ENCODE data around the gene ISLR2. TPM values are rescaled to one million over a fixed set of nuclear protein-coding genes. Genes with fewer than 3 reads are reported as not detected.

The ISLR2 gene
- total RNA-seq, 2 donors from 2014 or later = 0.31 to 2.6 TPM

DNA sequence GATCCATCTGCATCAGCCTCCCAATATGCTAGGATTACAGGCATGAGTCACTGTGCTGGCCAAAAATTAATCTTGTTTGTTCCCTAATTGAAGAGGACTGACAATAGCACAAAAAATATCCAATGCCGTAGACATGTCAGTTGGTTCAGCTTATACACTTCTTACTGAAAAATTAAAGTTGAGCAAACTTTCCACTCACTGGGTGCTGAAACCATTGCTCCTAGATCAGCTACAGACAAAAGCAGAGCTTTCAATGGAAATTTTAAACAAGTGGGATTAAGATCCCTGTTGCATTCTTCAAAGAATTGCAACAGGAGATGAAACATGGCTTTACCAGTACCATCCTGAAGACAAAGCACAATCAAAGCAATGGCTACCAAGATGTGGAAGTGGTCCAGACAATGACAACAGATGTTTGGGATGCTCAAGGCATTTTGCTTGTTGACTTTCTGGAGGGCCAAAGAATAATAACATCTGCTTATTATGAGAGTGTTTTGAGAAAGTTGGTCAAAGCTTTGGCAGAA is 16.0 kb downstream of the ISLR2 start:
- DNase-seq (ENCODE audit: low spot score) = no peak
- TF ChIP-seq, protein P1, sequence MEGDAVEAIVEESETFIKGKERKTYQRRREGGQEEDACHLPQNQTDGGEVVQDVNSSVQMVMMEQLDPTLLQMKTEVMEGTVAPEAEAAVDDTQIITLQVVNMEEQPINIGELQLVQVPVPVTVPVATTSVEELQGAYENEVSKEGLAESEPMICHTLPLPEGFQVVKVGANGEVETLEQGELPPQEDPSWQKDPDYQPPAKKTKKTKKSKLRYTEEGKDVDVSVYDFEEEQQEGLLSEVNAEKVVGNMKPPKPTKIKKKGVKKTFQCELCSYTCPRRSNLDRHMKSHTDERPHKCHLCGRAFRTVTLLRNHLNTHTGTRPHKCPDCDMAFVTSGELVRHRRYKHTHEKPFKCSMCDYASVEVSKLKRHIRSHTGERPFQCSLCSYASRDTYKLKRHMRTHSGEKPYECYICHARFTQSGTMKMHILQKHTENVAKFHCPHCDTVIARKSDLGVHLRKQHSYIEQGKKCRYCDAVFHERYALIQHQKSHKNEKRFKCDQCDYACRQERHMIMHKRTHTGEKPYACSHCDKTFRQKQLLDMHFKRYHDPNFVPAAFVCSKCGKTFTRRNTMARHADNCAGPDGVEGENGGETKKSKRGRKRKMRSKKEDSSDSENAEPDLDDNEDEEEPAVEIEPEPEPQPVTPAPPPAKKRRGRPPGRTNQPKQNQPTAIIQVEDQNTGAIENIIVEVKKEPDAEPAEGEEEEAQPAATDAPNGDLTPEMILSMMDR (IDR thresholded peaks at IDR 0.05) = no peak
- Histone ChIP-seq H3K4me3 (no peak overlapping the region), H3K27ac (no peak overlapping the region), H3K4me1 (no peaks in the 10 kb centered on the region), H3K9me3 (peaks cover 0 to 13% of the 10 kb centered on the region in 2 donors), H3K27me3 (no peaks in the 10 kb centered on the region), H3K36me3 (no peaks in the 10 kb centered on the region)

DNA sequence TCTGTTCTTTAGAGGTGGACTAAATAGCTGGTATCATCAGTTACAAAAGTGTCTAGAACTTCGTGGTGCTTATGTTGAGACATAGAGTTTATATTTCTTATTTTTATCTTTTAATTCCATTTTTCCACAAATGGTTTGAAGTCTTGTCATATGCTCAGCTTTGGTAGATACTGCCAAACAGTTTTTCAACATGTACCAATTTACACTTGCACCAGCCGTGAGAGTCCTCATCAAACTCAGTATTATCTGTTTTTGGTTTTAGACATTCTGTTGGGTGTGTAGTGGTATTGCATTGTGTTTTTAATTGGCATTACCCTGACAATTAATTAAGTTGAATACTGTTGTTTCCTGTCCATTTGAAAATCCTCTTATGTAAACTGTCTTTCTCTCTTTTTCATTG is 16.7 kb downstream of the ISLR2 start:
- Histone ChIP-seq H3K36me3 (no peaks in the 10 kb centered on the region), H3K4me3 (no peak overlapping the region), H3K27ac (no peak overlapping the region), H3K4me1 (no peaks in the 10 kb centered on the region), H3K9me3 (peaks cover 0 to 13% of the 10 kb centered on the region in 2 donors), H3K27me3 (no peaks in the 10 kb centered on the region)
- no peak for DNase-seq (ENCODE audit: low spot score)
- TF ChIP-seq, protein P1 (IDR thresholded peaks at IDR 0.05) = no peak

DNA sequence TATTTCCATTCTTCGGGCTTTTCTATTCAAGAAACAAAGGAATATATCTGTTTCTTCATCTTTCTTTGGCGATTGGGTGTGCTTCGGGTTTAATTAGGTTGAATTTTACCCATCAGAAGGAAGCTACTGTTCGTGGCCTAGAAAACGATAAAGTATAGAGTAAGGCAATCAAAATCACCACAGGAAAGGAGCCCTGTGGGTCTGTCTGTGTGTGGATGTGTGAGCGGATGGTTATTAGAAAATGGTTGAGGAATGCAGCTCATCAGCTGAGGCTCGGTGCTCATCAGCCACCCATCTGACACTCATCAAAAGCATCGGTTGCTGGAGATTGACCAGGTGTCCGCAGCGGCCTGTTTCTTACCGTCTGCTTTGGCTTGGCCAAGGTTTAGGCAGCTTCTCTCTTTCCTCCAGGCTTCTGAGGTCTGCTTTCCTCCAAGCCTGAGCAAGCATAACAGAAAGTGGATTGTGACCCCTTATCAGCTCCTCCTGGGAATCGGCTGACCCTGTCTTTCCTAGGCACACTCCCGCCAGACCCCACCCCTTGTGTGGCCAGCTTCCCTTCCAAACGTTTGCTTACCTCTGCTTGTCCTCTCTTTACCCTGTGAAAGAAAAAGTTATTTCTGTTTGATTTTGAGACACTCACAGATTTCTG is 25.5 kb downstream of the ISLR2 start:
- Histone ChIP-seq H3K27me3 (no peaks in the 10 kb centered on the region), H3K27ac (peak overlapping the region; percentile 56 to 61), H3K36me3 (no peaks in the 10 kb centered on the region), H3K4me3 (no peak overlapping the region), H3K9me3 (no peaks in the 10 kb centered on the region), H3K4me1 (peaks cover 0 to 42% of the 10 kb centered on the region in 2 donors)
- DNase-seq (ENCODE audit: low spot score) = no peak
- TF ChIP-seq, protein P1 (IDR thresholded peaks at IDR 0.05) = no peak

DNA sequence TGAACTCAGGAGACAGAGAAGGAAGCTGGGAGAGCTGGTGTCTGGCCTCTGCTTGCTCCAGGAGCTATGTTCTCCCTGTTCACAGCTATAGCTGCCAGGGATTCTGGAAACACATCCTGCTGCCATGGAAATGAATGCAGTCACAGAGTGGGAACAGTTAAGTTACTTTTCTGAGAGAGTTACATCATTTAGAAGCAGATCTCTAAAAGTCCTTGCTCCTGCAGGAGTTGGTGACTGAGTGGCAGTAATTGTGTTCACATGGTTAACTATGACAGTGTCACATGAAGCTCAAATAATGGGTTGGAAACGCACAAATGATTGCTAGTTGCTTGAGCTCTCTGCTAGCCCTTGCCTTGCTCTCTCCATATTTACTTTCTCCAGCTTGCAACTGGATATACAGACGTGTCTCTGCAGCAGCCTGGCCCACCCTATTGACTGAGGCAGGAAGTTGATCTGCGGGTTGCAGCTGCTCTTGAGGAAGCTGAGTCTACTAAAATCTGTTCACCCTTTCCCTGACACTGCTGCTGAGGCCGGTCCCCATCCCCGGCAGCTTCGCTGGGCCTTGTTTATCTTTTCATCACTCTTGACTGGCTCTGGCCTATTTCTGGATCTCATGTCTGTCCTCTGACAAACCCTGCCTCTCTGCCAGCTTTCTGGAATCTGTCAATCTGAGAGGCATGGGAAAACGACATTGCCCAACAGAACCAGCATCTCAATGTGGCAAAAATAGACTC is 26.5 kb downstream of the ISLR2 start:
- Histone ChIP-seq H3K27me3 (no peaks in the 10 kb centered on the region), H3K4me3 (no peak overlapping the region), H3K27ac (peak overlapping the region; percentile 56 to 61), H3K36me3 (no peaks in the 10 kb centered on the region), H3K9me3 (no peaks in the 10 kb centered on the region), H3K4me1 (peaks cover 0 to 42% of the 10 kb centered on the region in 2 donors)
- no peak for DNase-seq (ENCODE audit: low spot score)
- TF ChIP-seq, protein P1 (IDR thresholded peaks at IDR 0.05) = no peak

DNA sequence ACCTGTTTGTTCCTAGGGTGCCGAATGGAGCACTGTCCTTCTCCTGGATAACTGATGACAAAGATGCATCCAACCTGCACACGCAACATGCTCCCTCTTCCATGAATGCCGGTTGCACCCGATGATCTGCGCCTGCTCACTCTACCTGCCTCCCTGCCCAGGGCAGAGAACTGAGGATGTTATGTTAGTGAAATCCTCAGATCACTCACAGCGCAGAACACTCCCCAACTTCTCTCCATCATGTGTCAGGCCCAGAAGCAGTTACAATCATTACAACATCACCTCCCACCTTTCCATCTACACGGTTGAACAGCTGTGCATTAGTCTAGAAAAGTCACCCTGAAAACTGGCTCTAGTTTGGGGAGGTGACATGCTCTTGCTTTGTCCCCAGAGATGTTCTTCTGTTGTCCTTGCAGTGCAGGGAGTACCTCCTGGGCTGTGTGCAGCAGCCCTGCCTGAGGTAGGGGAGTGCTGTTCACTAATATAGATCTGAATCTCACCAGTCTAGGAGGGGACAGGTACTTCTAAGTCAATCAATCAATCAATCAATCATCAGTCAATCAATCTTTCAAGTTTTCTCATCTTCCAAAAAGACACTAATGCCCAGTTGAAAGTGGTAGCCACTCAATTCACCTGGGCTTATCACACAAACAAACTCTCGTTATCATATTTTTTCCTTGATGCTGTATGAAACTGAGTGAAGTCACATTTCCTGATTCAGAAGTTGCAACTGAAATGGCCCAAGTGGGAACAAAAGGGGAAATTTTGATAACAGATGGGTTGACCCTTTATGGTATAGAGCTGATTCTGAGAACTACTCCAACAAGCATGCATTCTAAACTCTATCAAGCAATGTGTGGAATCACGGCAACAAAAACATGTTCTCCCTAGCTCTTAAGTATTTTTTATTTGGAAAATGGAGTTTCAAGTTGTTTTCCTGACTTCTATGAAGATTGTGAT is 27.8 kb downstream of the ISLR2 start:
- H3K4me1 ChIP-seq = peaks cover 0 to 42% of the 10 kb centered on the region in 2 donors
- no peaks in the 10 kb centered on the region for H3K27me3 ChIP-seq
- peak overlapping the region; percentile 56 to 61 for H3K27ac ChIP-seq
- TF ChIP-seq, protein P1 (IDR thresholded peaks at IDR 0.05) = no peak
- DNase-seq (ENCODE audit: low spot score) = no peak
- H3K4me3 ChIP-seq = no peak overlapping the region
- no peaks in the 10 kb centered on the region for H3K9me3 ChIP-seq
- no peaks in the 10 kb centered on the region for H3K36me3 ChIP-seq

Data from right atrium auricular region (tissue), 2 donors.